Right lung (tissue), 5 donors: ENCODE data around the gene NOS1. TPM values are rescaled to one million over a fixed set of nuclear protein-coding genes. Genes with fewer than 3 reads are reported as not detected.

ENCODE experiments used
- DNase-seq, 2 donors: peaks; one replicate each; pipeline ENCODE4 v3.0.0-alpha.2; 2013
- polyA plus RNA-seq, 5 donors: library from polyadenylated mRNA; unstranded; fragments of 120-200 nt; gene quantifications; one replicate each; pipeline versions ENCODE4 v1.2.1 to v1.2.3, GENCODE V29; 2013; ENCODE audit warnings: inconsistent platforms in 1 of 5, low replicate concordance in 1 of 5; ENCODE audit not compliant: insufficient read length in 5 of 5, insufficient read depth in 1 of 5

The NOS1 gene
- polyA plus RNA-seq, 5 donors, result 0.12 to 0.46 (median 0.32) TPM

DNA sequence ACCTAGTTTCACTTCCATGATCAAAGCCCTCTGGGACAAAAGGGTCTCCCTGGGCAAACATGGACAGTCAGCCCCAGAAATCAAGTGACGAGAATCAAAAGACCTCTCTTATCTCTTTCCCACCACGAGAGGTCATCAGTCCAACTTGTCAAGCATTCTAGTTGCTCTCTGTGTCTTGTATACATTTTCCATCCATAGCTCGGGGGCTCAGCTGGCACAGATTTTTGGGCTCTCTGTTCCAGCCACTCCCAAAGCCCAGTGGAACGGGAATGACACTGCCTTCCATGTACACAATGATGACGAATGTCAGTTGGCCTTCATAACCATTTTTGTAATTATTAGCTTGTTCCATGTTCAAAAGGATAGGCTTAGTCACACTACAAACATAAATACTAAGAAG, 29.7 kb downstream of the NOS1 start:
- no peak for DNase-seq

- DNase-seq, result no peak
Measured at GRCh38 chr12:117330441-117331113, 30.8 kb downstream of the NOS1 start.

DNA sequence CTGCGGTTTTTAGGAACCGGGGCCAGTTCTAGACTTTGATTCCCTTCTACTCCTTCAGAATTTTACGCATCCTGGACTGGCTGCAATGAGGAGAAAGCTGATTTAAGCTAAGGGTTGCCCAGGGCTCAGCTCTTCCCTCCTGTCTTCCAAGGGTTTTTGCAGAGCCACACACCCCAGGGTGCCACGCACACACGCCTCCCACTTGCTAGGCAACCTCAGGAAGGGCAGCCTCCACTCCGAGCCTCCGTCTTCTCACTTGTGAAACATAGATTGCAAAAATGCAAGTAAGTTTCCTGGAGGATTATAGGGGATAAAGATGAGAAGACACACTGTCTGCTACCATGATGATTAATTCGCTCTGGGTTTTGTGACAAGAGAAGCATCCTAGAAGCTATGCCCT, 31.7 kb downstream of the NOS1 start:
- no peak for DNase-seq

DNA sequence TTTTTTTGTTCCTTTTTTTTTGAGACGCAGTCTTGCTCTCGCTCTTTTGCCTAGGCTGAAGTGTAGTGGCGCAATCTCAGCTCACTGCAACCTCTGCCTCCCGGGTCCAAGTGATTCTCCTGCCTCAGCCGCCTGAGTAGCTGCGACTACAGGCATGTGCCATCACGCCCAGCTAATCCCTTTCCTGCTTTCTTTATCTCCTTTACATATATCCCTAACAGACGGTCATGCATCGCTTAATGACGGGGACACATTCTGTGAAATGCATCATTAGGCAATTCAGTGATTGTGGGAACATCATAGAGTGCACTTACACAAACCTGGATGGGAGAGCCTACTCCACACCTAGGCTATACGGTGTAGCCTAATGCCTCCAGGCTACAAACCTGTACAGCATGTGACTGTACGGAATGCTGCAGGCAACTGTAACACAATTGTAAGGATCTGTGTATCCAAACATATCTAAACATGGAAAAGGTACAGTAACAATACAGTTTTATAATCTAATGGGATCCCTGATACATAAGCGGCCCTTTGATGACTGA, 32.8 kb downstream of the NOS1 start:
- DNase-seq, result no peak

DNA sequence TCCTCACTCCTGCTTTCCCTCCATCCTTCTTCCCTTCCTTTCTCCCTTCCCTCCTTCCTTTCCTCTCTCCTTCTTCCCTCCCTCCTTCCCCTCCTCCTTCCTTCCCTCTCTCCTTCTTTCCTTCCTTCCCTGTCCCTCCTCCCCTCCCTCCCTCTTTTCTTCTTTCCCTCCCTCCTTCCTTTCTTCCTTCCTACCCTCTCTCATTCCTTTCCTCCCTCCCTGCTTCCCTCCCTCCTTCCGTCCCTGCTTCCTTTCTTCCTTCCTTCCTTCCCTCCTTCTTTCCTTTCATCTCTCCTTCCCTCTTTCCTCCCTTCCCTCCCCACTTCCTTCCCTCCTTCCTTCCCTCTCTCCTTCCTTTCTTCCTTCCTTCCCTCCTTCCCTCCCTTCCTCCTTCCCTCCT, 39.0 kb downstream of the NOS1 start:
- no peak for DNase-seq

DNA sequence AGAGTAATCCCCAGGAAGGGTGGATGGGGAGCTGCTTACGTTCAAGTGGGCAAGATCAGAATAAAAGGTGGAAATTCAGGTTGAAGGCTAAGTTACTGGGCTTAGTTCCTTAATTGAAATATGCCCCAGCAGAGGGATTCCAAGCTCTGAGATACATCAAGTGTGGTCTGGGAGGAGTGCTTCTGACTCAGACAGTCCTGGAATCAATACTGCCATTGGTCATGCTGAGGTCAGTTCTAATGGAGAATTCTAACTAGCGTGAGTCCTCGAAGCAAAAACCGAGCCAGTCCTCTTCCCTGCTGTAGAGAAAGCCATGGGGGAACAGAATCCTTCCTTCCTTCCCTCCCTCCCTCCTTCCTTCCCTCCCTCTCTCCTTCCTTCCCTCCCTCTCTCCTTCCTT, 39.9 kb downstream of the NOS1 start:
- DNase-seq, result no peak

- DNase-seq, result no peak
Measured at GRCh38 chr12:117318591-117318990, 42.8 kb downstream of the NOS1 start.

DNA sequence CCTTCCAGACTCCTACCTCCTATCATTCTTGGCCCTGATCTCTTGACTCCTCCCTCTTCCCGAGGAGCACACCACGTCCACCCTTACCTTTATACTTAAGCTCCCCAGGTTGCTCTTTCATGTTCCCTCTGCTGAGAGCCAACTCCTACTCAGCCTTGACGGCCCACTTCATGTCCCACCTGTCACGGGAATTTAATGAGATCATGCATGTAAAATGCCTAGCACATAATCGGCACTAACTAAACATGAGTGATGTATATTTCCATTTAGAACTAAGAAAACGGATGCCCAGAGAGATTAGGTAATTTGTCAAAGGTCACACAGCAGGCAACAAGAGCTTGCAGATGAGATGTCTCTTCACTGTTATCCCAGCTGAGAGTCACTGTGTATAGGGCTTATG, 45.1 kb downstream of the NOS1 start:
- no peak for DNase-seq

DNA sequence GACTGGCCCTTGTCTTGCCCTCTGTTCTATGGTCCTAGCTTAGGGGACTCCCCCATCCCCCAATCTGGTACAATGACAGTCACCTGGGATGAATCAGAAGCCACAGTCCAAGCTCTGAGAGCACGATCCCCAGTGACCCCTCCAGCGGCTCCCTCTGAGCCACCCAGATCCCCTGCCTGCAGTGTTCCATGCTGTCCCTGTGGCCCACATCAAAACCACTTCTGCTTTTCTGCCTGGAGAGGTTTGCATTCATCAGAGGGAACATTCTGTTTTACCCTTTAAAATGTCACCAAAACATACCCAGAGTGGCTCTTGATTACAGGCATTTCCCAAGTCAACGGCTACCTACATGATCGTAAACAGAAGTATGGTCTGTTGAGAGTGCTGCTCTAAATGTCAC, 47.5 kb downstream of the NOS1 start:
- DNase-seq, result no peak

GRCh38 chr12:117312770-117313169, 48.7 kb downstream of the NOS1 start:
- no peak for DNase-seq

DNA sequence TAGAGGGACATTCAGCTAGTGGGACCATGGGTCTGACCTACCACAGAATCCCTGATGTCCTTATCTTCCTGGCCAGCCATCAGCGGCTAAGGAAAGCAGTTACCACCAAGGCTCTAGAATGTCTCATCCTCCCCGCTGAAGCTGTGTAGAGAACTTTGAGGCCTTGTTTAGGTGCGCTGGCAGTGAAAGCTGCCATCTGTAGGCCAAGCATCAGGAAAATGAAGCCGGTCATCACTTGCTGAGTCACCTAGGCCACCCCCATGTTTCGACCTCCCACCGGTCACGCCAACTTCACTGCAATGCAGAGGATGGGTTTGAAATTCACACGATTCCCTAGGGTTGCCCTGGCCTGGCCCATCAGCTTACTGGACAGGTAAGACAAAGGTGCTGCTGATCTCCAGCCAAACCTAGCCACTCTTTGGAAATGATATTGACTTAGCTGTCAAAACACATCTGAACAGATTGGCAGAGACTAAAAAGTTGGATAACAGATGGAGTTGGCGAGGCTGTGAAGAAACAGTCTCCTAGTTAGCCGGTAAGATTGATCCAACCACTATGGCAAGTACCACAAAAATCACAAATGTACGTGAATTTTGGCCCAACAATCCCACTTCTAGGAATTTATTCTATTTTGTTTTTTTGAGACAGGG, 52.0 kb downstream of the NOS1 start:
- no peak for DNase-seq

GRCh38 chr12:117300174-117300573, 61.3 kb downstream of the NOS1 start:
- DNase-seq, result no peak

- DNase-seq, result no peak
Measured at GRCh38 chr12:117298648-117299225, 62.7 kb downstream of the NOS1 start.

- no peak for DNase-seq
Measured at GRCh38 chr12:117298191-117298590, 63.2 kb downstream of the NOS1 start.

DNA sequence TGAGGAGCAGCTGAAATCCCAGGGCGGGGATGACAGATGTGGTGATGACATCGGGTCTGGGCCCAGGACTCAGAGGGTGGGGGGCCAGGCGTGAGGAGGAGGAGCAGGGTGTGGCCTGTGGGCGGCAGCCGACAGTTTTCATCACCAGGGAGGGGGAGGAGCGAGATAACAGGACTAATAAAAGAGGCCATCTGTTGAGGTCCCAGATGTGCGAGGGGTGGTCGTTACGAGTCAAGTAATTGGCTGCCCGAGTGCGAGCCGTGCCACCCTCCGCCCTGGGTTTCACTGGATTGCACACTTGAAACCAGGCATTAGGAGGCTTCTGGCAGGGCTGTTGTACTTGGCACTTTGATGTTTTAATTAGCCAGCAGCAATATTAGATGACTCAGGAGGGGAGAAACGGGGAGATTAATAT, 67.2 kb downstream of the NOS1 start:
- no peak for DNase-seq

- DNase-seq, result no peak
Measured at GRCh38 chr12:117293510-117293909, 67.9 kb downstream of the NOS1 start.

DNA sequence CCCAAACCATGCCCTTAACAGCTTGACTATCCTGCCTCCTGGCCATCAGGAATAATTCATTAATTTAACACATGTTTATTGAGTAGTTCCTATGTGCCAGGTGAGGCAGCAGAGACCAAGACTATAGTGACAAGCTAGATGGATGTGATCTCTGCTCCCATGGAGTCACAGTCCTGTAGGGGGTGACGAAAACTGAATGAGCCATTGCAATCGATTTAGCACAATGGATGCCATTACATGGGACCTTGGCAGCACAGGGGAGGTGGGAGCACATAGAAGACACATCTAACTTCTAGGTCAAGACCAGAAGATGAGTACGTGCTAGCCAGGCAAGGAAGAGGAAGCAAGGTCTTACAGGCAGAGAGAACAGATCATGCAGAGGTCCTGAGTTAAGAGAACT, 68.7 kb downstream of the NOS1 start:
- DNase-seq, result no peak

GRCh38 chr12:117284140-117284539, 77.3 kb downstream of the NOS1 start:
- DNase-seq, result no peak

DNA sequence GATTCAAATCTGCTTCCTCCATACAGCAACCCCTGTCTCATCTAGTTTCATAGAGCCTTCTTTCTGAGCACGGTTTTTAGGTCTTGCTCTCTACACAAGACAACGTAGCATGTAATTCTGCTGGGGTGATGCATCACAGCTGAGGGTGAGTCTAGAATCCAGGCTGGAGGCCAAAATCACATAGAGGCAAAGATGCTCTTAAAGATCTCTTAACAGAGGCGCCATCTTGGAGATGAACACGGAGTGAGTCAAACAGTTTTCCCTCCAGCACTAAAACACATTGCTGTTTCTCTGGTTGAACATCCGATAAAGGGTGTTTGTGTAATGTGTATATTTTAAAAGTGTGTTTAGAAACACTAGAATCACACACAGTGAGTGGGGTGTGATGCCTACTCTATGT, 78.9 kb downstream of the NOS1 start:
- no peak for DNase-seq

- DNase-seq, result no peak
Measured at GRCh38 chr12:117280019-117280680, 81.3 kb downstream of the NOS1 start.

DNA sequence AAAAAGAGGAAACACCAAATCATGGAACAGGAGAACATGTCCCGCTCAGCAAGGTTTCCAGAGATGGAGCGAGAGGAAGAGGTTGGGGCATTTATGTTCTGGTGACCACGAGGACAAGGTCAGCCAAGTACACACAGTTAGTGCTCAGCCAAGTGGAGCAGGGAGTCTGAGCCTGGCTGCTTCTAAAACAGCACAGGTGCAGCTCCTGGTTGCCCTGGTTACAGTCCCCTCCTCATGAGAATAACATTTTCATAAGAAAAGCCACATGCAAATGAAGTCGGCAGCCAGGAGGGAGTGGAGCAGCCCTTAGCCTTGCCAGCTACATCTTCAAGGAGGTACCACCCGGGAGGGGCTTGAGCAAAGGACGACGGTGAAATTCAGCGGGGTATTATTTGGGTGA, 81.8 kb downstream of the NOS1 start:
- DNase-seq, result no peak

GRCh38 chr12:117277875-117278274, 83.6 kb downstream of the NOS1 start:
- DNase-seq, result no peak

DNA sequence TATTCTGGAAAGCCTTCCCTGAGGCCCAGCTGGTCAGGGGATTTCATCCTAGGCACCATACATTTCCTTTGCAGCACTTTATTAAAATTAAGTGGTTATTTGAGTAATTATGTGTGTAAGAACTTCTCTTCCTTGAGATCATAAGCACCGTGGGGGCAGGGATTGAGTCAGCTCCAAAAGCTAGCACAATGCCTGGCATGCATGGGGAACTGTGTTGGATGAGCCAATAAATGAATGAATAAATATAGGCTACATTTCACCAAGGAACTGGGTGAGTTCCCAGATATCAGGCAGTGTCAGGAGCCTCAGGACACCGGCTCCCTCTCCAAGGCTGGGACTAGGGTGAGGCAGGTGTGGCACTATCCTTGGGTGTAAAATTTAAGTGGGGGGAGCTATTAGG, 88.3 kb downstream of the NOS1 start:
- no peak for DNase-seq
